ENCODE results near the gene CFAP45. TPM values are rescaled to one million over a fixed set of nuclear protein-coding genes. Genes with fewer than 3 reads are reported as not detected.

Gene CFAP45
- polyA plus RNA-seq, 4 donors = 3.7 to 5.2 (median 4.3) TPM

DNA sequence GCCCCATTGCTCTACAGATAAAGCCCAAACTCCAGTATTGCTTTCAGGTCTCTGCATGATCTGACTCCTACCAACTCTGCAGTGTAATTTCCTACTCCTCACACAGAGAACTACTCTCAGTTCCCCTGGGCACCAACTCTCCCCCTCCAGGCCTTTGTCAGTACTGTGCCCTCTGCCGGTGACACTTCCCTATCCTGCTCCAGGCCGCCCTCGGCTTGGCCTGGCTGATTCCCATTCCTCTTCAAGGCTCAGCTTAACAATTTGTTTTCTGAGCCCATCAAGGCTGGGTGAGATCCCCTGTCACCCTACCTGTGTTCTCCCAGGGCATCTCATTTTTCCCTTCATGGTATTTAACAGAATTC lies 70.7 kb downstream of the CFAP45 start:
- DNase-seq (ENCODE audit: low read depth in 4 of 4, low spot score in 2 of 4) = peak in 1 of 4 donors; percentile 17

GRCh38 chr1:159828581-159829272 lies 71.2 kb downstream of the CFAP45 start:
- no peak for DNase-seq (ENCODE audit: low read depth in 4 of 4, low spot score in 2 of 4)

DNA sequence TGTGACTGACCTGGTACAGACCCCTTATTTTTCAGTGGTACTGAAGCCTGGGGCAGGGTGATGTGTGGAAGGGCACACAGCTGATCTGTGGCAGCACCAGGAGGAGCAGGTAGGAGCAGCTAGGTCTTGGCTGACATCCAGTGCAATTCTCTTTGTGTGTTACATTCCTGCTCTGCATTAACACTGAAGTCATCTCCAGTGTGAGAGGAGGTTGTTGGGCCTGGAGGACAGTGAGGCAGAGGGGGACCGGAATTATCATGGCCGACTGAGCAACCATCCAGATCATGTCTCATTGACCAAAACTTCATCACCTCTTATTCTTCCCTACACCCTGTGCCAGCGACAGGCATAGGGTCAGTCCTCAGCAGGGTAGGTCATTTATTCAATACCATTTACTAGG lies 71.8 kb downstream of the CFAP45 start:
- no peak for DNase-seq (ENCODE audit: low read depth in 4 of 4, low spot score in 2 of 4)

DNA sequence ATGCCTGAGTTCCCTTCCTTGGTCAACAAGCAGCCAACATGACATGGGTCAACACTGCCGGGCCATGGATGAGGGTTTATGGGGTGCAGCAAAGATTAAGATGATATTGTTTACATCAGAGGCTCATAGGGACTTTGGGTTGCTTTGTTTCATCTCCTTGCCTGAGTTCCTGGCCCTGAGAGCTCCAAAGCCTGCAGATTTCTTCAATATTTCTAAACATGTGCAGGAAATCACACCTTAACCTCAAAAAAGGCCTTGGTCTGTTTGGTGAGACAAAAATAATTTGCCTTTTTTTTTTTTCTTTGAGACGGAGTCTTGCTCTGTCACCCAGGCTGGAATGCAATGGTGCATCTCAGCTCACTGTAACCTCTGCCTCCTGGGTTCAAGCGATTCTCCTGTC lies 72.4 kb downstream of the CFAP45 start:
- no peak for DNase-seq (ENCODE audit: low read depth in 4 of 4, low spot score in 2 of 4)

- no peak for DNase-seq (ENCODE audit: low read depth in 4 of 4, low spot score in 2 of 4)
Measured at GRCh38 chr1:159827102-159827490, 72.9 kb downstream of the CFAP45 start.

DNA sequence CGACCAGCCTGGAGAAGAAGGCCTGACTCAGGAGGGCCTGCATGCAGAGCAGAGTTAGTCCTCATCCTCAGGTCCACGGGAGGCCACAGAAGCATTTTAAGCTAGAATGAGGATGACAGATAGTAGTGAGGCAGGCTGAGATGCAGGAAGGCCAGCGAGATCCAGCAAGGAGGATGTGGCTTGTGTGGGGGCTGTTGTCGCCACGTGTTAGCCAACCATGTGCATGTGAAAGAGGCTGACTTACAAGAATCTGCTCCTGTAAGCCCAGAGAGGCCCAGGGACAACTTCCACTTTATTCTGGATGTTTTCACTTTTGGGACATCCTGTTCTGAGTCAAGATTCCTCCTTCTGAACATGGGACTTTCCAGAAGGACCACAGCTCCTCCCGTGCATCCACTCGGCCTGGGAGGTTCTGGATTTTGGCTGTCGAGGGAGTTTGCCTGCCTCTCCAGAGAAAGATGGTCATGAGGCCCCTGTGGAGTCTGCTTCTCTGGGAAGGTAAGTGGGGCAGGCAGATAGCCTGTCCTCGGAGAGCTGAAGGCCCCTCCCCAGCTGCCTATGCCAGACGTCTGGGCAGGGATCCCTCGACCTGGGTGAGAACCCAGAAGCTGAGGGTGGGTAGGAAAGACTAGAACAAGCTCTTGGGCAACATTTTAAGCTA lies 73.4 kb downstream of the CFAP45 start, which contains the start of gene SLAMF8:
SLAMF8 (plus strand) TSS at position 433 of the 661 bp plus-strand sequence; CDS start at position 459, 26 bp downstream.
- no peak for DNase-seq (ENCODE audit: low read depth in 4 of 4, low spot score in 2 of 4)

GRCh38 chr1:159825564-159825963 lies 74.4 kb downstream of the CFAP45 start:
- DNase-seq (ENCODE audit: low read depth in 4 of 4, low spot score in 2 of 4) = no peak

- DNase-seq (ENCODE audit: low read depth in 4 of 4, low spot score in 2 of 4) = no peak
Measured at GRCh38 chr1:159823406-159823805, 76.6 kb downstream of the CFAP45 start.

Other genes with a start within 250 kb of the CFAP45 start
- gene CRP, start 185.6 kb downstream of the CFAP45 start, polyA plus RNA-seq (ENCODE audit: insufficient read length in 4 of 4) = not detected
- gene DUSP23, start 119.2 kb downstream of the CFAP45 start, polyA plus RNA-seq (ENCODE audit: insufficient read length in 4 of 4) = 10 to 100 TPM; 28.1 to 38.0 (median 30.8) TPM
- under 1 TPM; 0.13 to 0.49 (median 0.38) TPM for gene FCRL6, start 97.8 kb downstream of the CFAP45 start, polyA plus RNA-seq (ENCODE audit: insufficient read length in 4 of 4)
- gene SLAMF8, start 73.3 kb downstream of the CFAP45 start, polyA plus RNA-seq (ENCODE audit: insufficient read length in 4 of 4) = under 1 TPM; 0.44 to 0.59 (median 0.55) TPM
- 1 to 10 TPM in 1 of 4 donors, under 1 TPM in 3; 0.39 to 1.2 (median 0.65) TPM for gene VSIG8, start 37.5 kb downstream of the CFAP45 start, polyA plus RNA-seq (ENCODE audit: insufficient read length in 4 of 4)
- 100 to 1,000 TPM; 124 to 149 (median 130) TPM for gene TAGLN2, start 25.3 kb upstream of the CFAP45 start, polyA plus RNA-seq (ENCODE audit: insufficient read length in 4 of 4)
- 10 to 100 TPM in 3 of 4 donors, 1 to 10 TPM in 1; 10.0 to 26.1 (median 18.3) TPM for gene IGSF9, start 45.4 kb upstream of the CFAP45 start, polyA plus RNA-seq (ENCODE audit: insufficient read length in 4 of 4)
- not detected for gene SLAMF9, start 54.1 kb upstream of the CFAP45 start, polyA plus RNA-seq (ENCODE audit: insufficient read length in 4 of 4)
- gene PIGM, start 131.8 kb upstream of the CFAP45 start, polyA plus RNA-seq (ENCODE audit: insufficient read length in 4 of 4) = 10 to 100 TPM; 10.8 to 14.9 (median 11.6) TPM
- 10 to 100 TPM; 23.4 to 30.9 (median 23.9) TPM for gene KCNJ10, start 170.0 kb upstream of the CFAP45 start, polyA plus RNA-seq (ENCODE audit: insufficient read length in 4 of 4)
- under 1 TPM; 0.08 to 0.14 (median 0.12) TPM for gene KCNJ9, start 181.4 kb upstream of the CFAP45 start, polyA plus RNA-seq (ENCODE audit: insufficient read length in 4 of 4)
- 10 to 100 TPM; 26.9 to 43.7 (median 38.6) TPM for gene IGSF8, start 198.5 kb upstream of the CFAP45 start, polyA plus RNA-seq (ENCODE audit: insufficient read length in 4 of 4)
- gene ATP1A2, start 215.6 kb upstream of the CFAP45 start, polyA plus RNA-seq (ENCODE audit: insufficient read length in 4 of 4) = 1 to 10 TPM; 3.9 to 5.7 (median 4.8) TPM

Measured in left renal cortex interstitium (tissue), 4 donors.